Measurements from ENCODE around the gene AUTS2. TPM values are rescaled to one million over a fixed set of nuclear protein-coding genes. Genes with fewer than 3 reads are reported as not detected.

AUTS2 gene
- total RNA-seq, 1 experiment from 2014 or later = 256 TPM

- WGBS (ENCODE audit: extremely low coverage, insufficient read length, low lambda C conversion rate) = no CpG with 5 or more reads among the region's 4 CpGs
- Histone ChIP-seq H3K14ac (ENCODE audit: insufficient read depth, low read length) (no peak overlapping the region), H3K27me3 (ENCODE audit: insufficient read depth, low read length) (no peaks in the 10 kb centered on the region), H2BK20ac (ENCODE audit: low read depth, low read length, poor library complexity, severe bottlenecking) (peak overlapping the region; percentile 83), H4K91ac (ENCODE audit: insufficient read length, low read depth, low read length) (no peak overlapping the region), H3K9me3 (ENCODE audit: control insufficient read depth, low read depth, low read length) (no peaks in the 10 kb centered on the region), H3K79me2 (ENCODE audit: insufficient read depth, low read length) (no peaks in the 10 kb centered on the region), H3K27ac (ENCODE audit: insufficient read length, low read depth, low read length) (no peak overlapping the region), H3K4ac (ENCODE audit: low read depth, low read length) (no peak overlapping the region), H4K5ac (ENCODE audit: insufficient read length, low read depth, low read length) (no peak overlapping the region), H2BK120ac (ENCODE audit: low read depth, low read length, poor library complexity, severe bottlenecking) (no peak overlapping the region), H2AK5ac (ENCODE audit: insufficient read length, low read length) (no peak overlapping the region), H3K4me1 (ENCODE audit: insufficient read depth, low read length) (no peaks in the 10 kb centered on the region; the same call in none of the 2 replicates), H2BK5ac (ENCODE audit: insufficient read length, low read length) (no peak overlapping the region), H2BK12ac (ENCODE audit: insufficient read length, low read depth, low read length) (no peak overlapping the region), H4K20me1 (ENCODE audit: control insufficient read depth, insufficient read depth, insufficient read length) (no peaks in the 10 kb centered on the region), H4K8ac (replicated peaks; ENCODE audit: insufficient read length, low read depth, low read length) (no peak overlapping the region), H3K18ac (ENCODE audit: insufficient read length, low read depth, low read length) (no peak overlapping the region), H3K23ac (ENCODE audit: insufficient read length, low read depth, low read length) (no peak overlapping the region), H3K23me2 (ENCODE audit: insufficient read length, low read depth, low read length, poor library complexity, severe bottlenecking) (peaks cover 2% of the 10 kb centered on the region), H3K56ac (ENCODE audit: insufficient read length, low read depth, low read length) (no peak overlapping the region), H2AFZ (ENCODE audit: low read length) (no peak overlapping the region), H3T11ph (ENCODE audit: low read length) (no peak overlapping the region), H2BK15ac (ENCODE audit: low read depth, low read length) (no peak overlapping the region), H3K9ac (ENCODE audit: extremely low read depth, insufficient read length, low read length) (no peak overlapping the region), H3K4me2 (ENCODE audit: insufficient read depth, insufficient read length, low read length) (no peak overlapping the region), H3K79me1 (ENCODE audit: insufficient read depth, low read depth, low read length, poor library complexity, severe bottlenecking) (no peaks in the 10 kb centered on the region)
- no peak for TF ChIP-seq CTCF (conservative IDR thresholded peaks at IDR 0.05)
- H3K4me1 Mint-ChIP-seq = peaks cover 24 to 30% of the 10 kb centered on the region in 2 experiments
- H3K27ac Mint-ChIP-seq = peak overlapping the region in 1 of 3 experiments; percentile 42; a peak in 1 of 7 replicates
- H3K27me3 Mint-ChIP-seq (ENCODE audit: low read depth) = no peaks in the 10 kb centered on the region; the same call in 1 of the 2 replicates
- no peak overlapping the region for H3K4me3 Mint-ChIP-seq
- H3K9me3 Mint-ChIP-seq = no peaks in the 10 kb centered on the region
- H3K36me3 Mint-ChIP-seq (ENCODE audit: insufficient read depth in 1 of 3, low read depth in 3 of 3) = no peaks in the 10 kb centered on the region
- DNase-seq = no peak
Observed at GRCh38 chr7:69674701-69675182, 76.5 kb downstream of the AUTS2 start.

Measured in H9 (cell line).